NCI-H226 (cell line): Measurements from ENCODE around the gene PTPRG.
A peak's percentile ranks its signal among the peaks of the same experiment; 100 is the strongest.
"Not testable (repeated sequence)": the region's sequence is repeated elsewhere in the genome, so short reads cannot be mapped to it uniquely, and the experiment has no call there.

Source experiments
- DNase-seq: peaks from one replicate; pipeline ENCODE4 v3.0.0-alpha.2; 2015

PTPRG gene

GRCh38 chr3:61688307-61688984 is 127.1 kb downstream of the PTPRG start:
- no peak for DNase-seq

GRCh38 chr3:61690016-61690415 is 128.6 kb downstream of the PTPRG start:
- no peak for DNase-seq

GRCh38 chr3:61691466-61691865 is 130.1 kb downstream of the PTPRG start:
- DNase-seq: no peak

GRCh38 chr3:61697301-61697700 is 135.9 kb downstream of the PTPRG start:
- no peak for DNase-seq

GRCh38 chr3:61698278-61699072 is 137.1 kb downstream of the PTPRG start:
- DNase-seq: not testable (repeated sequence)

- DNase-seq: no peak
These were observed 138.3 kb downstream of the PTPRG start for GRCh38 chr3:61699622-61700021.

GRCh38 chr3:61701011-61701410 is 139.6 kb downstream of the PTPRG start:
- DNase-seq: no peak

GRCh38 chr3:61702453-61702852 is 141.1 kb downstream of the PTPRG start:
- DNase-seq: no peak

GRCh38 chr3:61704807-61705206 is 143.4 kb downstream of the PTPRG start:
- DNase-seq: no peak

GRCh38 chr3:61707492-61707891 is 146.1 kb downstream of the PTPRG start:
- DNase-seq: no peak

- DNase-seq: not testable (repeated sequence)
These were observed 149.5 kb downstream of the PTPRG start for GRCh38 chr3:61710920-61711319.

- DNase-seq: no peak
These were observed 152.9 kb downstream of the PTPRG start for GRCh38 chr3:61714225-61714624.

GRCh38 chr3:61715886-61716527 is 154.6 kb downstream of the PTPRG start:
- DNase-seq: no peak

GRCh38 chr3:61716693-61717092 is 155.3 kb downstream of the PTPRG start:
- DNase-seq: not testable (repeated sequence)

- no peak for DNase-seq
These were observed 157.2 kb downstream of the PTPRG start for GRCh38 chr3:61718565-61718964.

GRCh38 chr3:61719278-61719977 is 158.1 kb downstream of the PTPRG start:
- no peak for DNase-seq

- no peak for DNase-seq
These were observed 161.7 kb downstream of the PTPRG start for GRCh38 chr3:61723038-61723437.

GRCh38 chr3:61724183-61724582 is 162.8 kb downstream of the PTPRG start:
- DNase-seq: no peak

- no peak for DNase-seq
These were observed 163.4 kb downstream of the PTPRG start for GRCh38 chr3:61724801-61725200.

GRCh38 chr3:61725851-61726333 is 164.5 kb downstream of the PTPRG start:
- peak; percentile 97 for DNase-seq

GRCh38 chr3:61727435-61727834 is 166.1 kb downstream of the PTPRG start:
- DNase-seq: no peak

- DNase-seq: no peak
These were observed 167.8 kb downstream of the PTPRG start for GRCh38 chr3:61729038-61729634.

GRCh38 chr3:61730056-61730455 is 168.7 kb downstream of the PTPRG start:
- no peak for DNase-seq
